ENCODE data around the gene KHK.

KHK gene

DNA sequence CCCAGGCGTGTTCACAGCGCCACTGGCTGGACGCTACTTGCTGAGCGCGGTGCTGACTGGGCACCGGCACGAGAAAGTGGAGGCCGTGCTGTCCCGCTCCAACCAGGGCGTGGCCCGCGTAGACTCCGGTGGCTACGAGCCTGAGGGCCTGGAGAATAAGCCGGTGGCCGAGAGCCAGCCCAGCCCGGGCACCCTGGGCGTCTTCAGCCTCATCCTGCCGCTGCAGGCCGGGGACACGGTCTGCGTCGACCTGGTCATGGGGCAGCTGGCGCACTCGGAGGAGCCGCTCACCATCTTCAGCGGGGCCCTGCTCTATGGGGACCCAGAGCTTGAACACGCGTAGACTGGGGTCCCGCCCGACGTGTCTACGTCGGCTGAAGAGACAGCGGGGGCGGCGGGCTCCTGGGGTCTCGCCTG, 891 bp upstream of the KHK start:
- Histone ChIP-seq H3K4me3 (replicated peaks; ENCODE audit: low read depth, low read length) (peak overlapping the region; percentile 68), H3K36me3 (ENCODE audit: control insufficient read depth, insufficient read depth, low read length) (no peaks in the 10 kb centered on the region), H3K27me3 (replicated peaks; ENCODE audit: control insufficient read depth, insufficient read depth, low read length) (no peaks in the 10 kb centered on the region)
- TF ChIP-seq, protein P1, sequence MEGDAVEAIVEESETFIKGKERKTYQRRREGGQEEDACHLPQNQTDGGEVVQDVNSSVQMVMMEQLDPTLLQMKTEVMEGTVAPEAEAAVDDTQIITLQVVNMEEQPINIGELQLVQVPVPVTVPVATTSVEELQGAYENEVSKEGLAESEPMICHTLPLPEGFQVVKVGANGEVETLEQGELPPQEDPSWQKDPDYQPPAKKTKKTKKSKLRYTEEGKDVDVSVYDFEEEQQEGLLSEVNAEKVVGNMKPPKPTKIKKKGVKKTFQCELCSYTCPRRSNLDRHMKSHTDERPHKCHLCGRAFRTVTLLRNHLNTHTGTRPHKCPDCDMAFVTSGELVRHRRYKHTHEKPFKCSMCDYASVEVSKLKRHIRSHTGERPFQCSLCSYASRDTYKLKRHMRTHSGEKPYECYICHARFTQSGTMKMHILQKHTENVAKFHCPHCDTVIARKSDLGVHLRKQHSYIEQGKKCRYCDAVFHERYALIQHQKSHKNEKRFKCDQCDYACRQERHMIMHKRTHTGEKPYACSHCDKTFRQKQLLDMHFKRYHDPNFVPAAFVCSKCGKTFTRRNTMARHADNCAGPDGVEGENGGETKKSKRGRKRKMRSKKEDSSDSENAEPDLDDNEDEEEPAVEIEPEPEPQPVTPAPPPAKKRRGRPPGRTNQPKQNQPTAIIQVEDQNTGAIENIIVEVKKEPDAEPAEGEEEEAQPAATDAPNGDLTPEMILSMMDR (IDR thresholded peaks at IDR 0.05; ENCODE audit: insufficient read depth, low read length, poor library complexity, severe bottlenecking), result peak; percentile 38
- DNase-seq (ENCODE audit: extremely low read depth, insufficient read length), result peak; percentile 52

DNA sequence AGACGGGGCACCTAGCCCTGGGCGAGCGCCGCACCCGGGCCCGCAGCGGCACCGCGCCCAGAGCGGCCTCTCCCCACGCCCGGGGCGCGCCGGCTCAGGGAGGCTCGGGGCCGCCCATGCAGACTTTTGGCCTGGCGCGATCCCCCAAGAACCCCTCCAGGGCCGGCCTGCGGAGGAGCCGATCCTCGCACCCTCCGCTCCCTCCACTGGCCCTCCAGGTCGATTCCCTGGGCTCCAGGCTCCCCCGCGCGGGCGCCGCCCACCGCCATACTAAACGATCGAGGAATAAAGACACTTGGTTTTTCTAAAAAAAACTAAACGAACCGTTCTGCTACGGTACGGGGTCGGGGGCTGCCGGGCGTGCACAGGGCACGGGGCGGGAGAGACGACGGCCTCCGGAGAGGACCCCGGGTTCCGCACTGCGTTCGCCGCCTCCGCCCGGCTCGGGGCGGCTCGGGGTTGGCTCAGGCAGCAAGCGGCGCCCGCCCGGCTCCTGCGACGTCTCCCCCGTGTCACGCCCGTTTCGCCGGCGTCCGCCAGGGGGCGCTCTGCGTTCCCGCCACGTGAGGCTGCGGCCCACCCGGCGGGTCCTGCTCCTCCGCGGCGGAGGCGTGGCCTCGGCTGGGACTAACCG, 365 bp upstream of the KHK start:
- Histone ChIP-seq H3K4me3 (replicated peaks; ENCODE audit: low read depth, low read length) (peak overlapping the region; percentile 68), H3K27me3 (replicated peaks; ENCODE audit: control insufficient read depth, insufficient read depth, low read length) (no peaks in the 10 kb centered on the region), H3K36me3 (ENCODE audit: control insufficient read depth, insufficient read depth, low read length) (no peaks in the 10 kb centered on the region)
- peak; percentile 97 for DNase-seq (ENCODE audit: extremely low read depth, insufficient read length)
- TF ChIP-seq, protein P1 (IDR thresholded peaks at IDR 0.05; ENCODE audit: insufficient read depth, low read length, poor library complexity, severe bottlenecking), result peak; percentile 42

DNA sequence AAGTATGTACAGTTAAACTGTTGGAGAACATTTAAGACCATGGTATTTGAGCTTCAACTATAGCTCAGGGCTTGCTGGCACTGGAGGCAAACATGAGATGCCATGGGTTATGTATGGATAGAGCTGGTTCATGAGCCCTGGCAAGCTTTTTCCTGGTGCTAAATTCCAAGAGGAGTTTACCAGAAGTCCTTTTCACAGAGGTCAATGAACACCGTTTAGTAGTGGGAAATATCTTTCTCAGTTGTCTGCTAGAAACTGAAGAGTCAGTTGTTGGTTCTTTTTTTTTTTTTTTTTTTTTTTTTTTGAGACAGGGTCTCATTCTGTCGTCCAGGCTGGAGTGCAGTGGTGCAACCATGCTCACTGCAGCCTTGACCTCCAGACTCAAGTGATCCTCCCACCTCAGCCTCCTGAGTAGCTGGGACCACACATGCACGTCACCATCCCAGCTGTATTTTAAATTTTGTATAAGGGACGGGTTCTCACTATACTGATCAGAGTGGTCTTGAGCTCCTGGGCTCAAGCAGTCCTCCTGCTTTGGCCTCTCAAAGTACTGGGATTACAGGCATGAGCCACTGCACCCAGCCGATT, 1.3 kb downstream of the KHK start:
- no peak overlapping the region for H3K4me3 ChIP-seq (replicated peaks; ENCODE audit: low read depth, low read length)
- TF ChIP-seq, protein P1 (IDR thresholded peaks at IDR 0.05; ENCODE audit: insufficient read depth, low read length, poor library complexity, severe bottlenecking), result no peak

DNA sequence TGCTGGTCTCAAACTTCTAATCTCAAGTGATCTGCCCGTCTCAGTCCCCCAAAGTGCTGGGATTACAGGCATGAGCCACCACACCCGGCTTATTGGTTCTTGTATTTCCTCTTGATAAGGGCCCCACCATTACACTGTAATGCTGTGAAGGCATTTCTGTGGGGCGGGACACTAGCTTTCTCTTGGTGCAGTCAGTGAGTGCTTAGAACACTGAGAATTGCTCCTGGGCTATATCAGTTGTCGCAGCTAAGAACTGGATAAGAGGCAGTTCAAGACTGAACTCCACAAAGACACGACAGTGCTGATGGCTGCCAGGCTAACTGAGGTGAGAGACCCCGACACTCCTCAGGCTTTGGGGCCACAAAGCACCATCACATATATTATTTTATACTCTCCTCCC, 2.1 kb downstream of the KHK start:
- TF ChIP-seq, protein P1 (IDR thresholded peaks at IDR 0.05; ENCODE audit: insufficient read depth, low read length, poor library complexity, severe bottlenecking), result no peak
- no peak for DNase-seq (ENCODE audit: extremely low read depth, insufficient read length)
- no peaks in the 10 kb centered on the region for H3K36me3 ChIP-seq (ENCODE audit: control insufficient read depth, insufficient read depth, low read length)
- H3K27me3 ChIP-seq (replicated peaks; ENCODE audit: control insufficient read depth, insufficient read depth, low read length), result no peaks in the 10 kb centered on the region
- H3K4me3 ChIP-seq (replicated peaks; ENCODE audit: low read depth, low read length), result no peak overlapping the region

More for the DNA sequence above, 1.3 kb downstream of the KHK start:
- no peak for DNase-seq (ENCODE audit: extremely low read depth, insufficient read length)
- no peaks in the 10 kb centered on the region for H3K36me3 ChIP-seq (ENCODE audit: control insufficient read depth, insufficient read depth, low read length)
- H3K27me3 ChIP-seq (replicated peaks; ENCODE audit: control insufficient read depth, insufficient read depth, low read length), result no peaks in the 10 kb centered on the region

DNA sequence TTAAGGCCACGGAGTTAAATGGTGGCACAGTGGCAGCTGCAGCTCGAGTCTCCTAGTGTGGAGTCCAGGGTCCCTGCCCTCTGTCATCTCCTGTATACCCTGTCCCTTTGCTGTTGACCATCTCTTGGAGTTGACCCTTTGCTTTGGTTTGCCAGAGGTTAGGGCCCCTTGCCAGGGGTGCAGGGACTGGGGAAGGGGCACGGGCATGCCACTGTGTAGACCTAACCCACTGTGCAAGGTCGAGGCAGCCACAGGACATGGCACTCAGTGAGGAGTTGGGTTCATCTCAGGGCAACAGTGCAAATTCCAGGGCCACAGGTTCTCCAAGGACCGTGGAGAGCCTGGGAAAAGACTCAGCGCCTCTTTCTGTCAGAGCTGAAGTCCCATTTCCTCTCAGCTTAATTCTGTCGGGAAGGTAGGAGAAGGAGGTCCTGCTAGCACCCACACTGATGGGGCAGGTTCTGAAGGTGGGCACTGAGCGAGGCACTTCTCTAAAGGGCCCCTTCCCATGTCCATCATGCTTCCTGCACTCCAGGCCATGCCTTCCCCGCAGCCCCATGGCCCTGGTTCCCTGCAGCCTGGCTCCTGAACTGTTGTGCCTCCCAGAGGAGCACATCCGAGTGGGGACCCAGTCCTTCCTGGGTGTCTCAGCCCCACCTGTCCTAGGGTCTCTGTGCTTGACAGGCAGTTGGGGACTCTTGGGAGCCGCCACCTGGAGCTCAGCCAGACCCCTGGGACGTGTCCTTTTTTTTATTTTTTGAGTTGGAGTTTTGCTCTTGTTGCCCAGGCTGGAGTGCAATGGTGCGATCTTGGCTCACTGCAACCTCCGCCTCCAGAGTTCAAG, 2.8 kb downstream of the KHK start:
- Histone ChIP-seq H3K36me3 (ENCODE audit: control insufficient read depth, insufficient read depth, low read length) (no peaks in the 10 kb centered on the region), H3K4me3 (replicated peaks; ENCODE audit: low read depth, low read length) (no peak overlapping the region), H3K27me3 (replicated peaks; ENCODE audit: control insufficient read depth, insufficient read depth, low read length) (no peaks in the 10 kb centered on the region)
- TF ChIP-seq, protein P1 (IDR thresholded peaks at IDR 0.05; ENCODE audit: insufficient read depth, low read length, poor library complexity, severe bottlenecking), result no peak
- no peak for DNase-seq (ENCODE audit: extremely low read depth, insufficient read length)

All from GM06990 (cell line).